ENCODE measurements around the gene ZBTB32.
"Not testable (repeated sequence)": the region's sequence is repeated elsewhere in the genome, so short reads cannot be mapped to it uniquely, and the experiment has no call there.

Gene ZBTB32

GRCh38 chr19:35704218-35704617 is at the start of gene ZBTB32:
Gene ZBTB32 (plus strand): TSS chr19:35704558. CDS start chr19:35714627, 10,069 bp downstream.
- DNase-seq, result no peak

- not testable (repeated sequence) for DNase-seq
Observed at GRCh38 chr19:35654828-35655227, 49.5 kb upstream of the ZBTB32 start.

- DNase-seq, result no peak
Observed at GRCh38 chr19:35655600-35655999, 48.8 kb upstream of the ZBTB32 start.

GRCh38 chr19:35656700-35657099 is 47.7 kb upstream of the ZBTB32 start:
- DNase-seq, result no peak

- no peak for DNase-seq
Observed at GRCh38 chr19:35657904-35658700, 46.3 kb upstream of the ZBTB32 start.

- no peak for DNase-seq
Observed at GRCh38 chr19:35661995-35662340, 42.4 kb upstream of the ZBTB32 start.

- DNase-seq, result no peak
Observed at GRCh38 chr19:35663981-35664380, 40.4 kb upstream of the ZBTB32 start.

- no peak for DNase-seq
Observed at GRCh38 chr19:35665157-35665556, 39.2 kb upstream of the ZBTB32 start.

- no peak for DNase-seq
Observed at GRCh38 chr19:35665604-35666003, 38.8 kb upstream of the ZBTB32 start.

GRCh38 chr19:35666251-35666913 is 38.0 kb upstream of the ZBTB32 start, which contains the start of gene UPK1A:
Gene UPK1A (plus strand): TSS chr19:35666517. CDS start chr19:35666813, 296 bp downstream.
- DNase-seq, result no peak

GRCh38 chr19:35669566-35669965 is 34.8 kb upstream of the ZBTB32 start:
- no peak for DNase-seq

- no peak for DNase-seq
Observed at GRCh38 chr19:35669974-35670373, 34.4 kb upstream of the ZBTB32 start.

- no peak for DNase-seq
Observed at GRCh38 chr19:35670686-35671085, 33.7 kb upstream of the ZBTB32 start.

- no peak for DNase-seq
Observed at GRCh38 chr19:35671818-35672217, 32.5 kb upstream of the ZBTB32 start.

GRCh38 chr19:35673121-35673804 is 31.1 kb upstream of the ZBTB32 start:
- peak; percentile 63 for DNase-seq

GRCh38 chr19:35675589-35676140 is 28.7 kb upstream of the ZBTB32 start:
- DNase-seq, result no peak

GRCh38 chr19:35689836-35690235 is 14.5 kb upstream of the ZBTB32 start:
- DNase-seq, result no peak

- DNase-seq, result not testable (repeated sequence)
Observed at GRCh38 chr19:35691106-35691505, 13.3 kb upstream of the ZBTB32 start.

GRCh38 chr19:35692010-35692409 is 12.3 kb upstream of the ZBTB32 start:
- no peak for DNase-seq

- DNase-seq, result no peak
Observed at GRCh38 chr19:35693422-35693821, 10.9 kb upstream of the ZBTB32 start.

GRCh38 chr19:35693835-35694599 is 10.3 kb upstream of the ZBTB32 start:
- peak; percentile 91 for DNase-seq

GRCh38 chr19:35695895-35696422 is 8.4 kb upstream of the ZBTB32 start:
- DNase-seq, result no peak
